Measurements from ENCODE around the gene SLAMF6.

GRCh38 chr1:160459687-160460086 is 63.4 kb downstream of the SLAMF6 start:
- TF ChIP-seq, protein P1, sequence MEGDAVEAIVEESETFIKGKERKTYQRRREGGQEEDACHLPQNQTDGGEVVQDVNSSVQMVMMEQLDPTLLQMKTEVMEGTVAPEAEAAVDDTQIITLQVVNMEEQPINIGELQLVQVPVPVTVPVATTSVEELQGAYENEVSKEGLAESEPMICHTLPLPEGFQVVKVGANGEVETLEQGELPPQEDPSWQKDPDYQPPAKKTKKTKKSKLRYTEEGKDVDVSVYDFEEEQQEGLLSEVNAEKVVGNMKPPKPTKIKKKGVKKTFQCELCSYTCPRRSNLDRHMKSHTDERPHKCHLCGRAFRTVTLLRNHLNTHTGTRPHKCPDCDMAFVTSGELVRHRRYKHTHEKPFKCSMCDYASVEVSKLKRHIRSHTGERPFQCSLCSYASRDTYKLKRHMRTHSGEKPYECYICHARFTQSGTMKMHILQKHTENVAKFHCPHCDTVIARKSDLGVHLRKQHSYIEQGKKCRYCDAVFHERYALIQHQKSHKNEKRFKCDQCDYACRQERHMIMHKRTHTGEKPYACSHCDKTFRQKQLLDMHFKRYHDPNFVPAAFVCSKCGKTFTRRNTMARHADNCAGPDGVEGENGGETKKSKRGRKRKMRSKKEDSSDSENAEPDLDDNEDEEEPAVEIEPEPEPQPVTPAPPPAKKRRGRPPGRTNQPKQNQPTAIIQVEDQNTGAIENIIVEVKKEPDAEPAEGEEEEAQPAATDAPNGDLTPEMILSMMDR (IDR thresholded peaks at IDR 0.05): no peak
- TF ChIP-seq EP300 (IDR thresholded peaks at IDR 0.05) (no peak), POLR2A (IDR thresholded peaks at IDR 0.05) (no peak)
